Measurements from ENCODE around the gene ASTN1.

The ASTN1 gene

GRCh38 chr1:176850871-176851270 is 313.6 kb downstream of the ASTN1 start:
- DNase-seq (ENCODE audit: low read depth, low spot score): no peak
- no peak overlapping the region for H3K9ac ChIP-seq (ENCODE audit: insufficient read length)
- no peak overlapping the region for H3K27ac ChIP-seq
- TF ChIP-seq POLR2AphosphoS5 (IDR thresholded peaks at IDR 0.05; ENCODE audit: borderline replicate concordance, low read depth, low read length): no peak
- TF ChIP-seq EZH2 (IDR thresholded peaks at IDR 0.05): no peak
- no peak for TF ChIP-seq FOXP2 (optimal IDR thresholded peaks at IDR 0.05; ENCODE audit: control extremely low read depth, extremely low read length, insufficient read depth)
- no peaks in the 10 kb centered on the region for H3K36me3 ChIP-seq (ENCODE audit: insufficient read depth, low read length)
- H3K9me3 ChIP-seq (ENCODE audit: low read depth, low read length): no peaks in the 10 kb centered on the region
- H3K4me3 ChIP-seq: no peak overlapping the region

DNA sequence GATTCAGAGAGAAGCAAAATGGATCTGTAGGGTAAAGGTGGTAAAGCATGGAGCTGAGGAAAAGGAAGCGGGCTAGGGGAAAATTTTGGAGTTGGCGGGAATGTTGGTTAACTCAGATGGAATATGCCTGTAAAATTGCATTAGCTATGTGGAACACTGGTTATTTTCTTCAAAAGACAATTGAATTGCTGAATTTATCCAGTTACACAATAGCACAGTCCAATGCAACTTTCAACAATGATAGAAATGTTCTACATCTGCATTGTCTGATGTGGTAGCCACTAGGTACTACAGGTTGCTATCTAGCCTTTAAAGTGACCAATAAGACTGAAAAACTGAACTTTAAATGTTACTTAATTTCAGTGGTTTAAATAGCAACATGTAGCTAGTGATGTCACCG is 315.2 kb downstream of the ASTN1 start:
- TF ChIP-seq EZH2 (IDR thresholded peaks at IDR 0.05) (no peak), FOXP2 (optimal IDR thresholded peaks at IDR 0.05; ENCODE audit: control extremely low read depth, extremely low read length, insufficient read depth) (no peak)

DNA sequence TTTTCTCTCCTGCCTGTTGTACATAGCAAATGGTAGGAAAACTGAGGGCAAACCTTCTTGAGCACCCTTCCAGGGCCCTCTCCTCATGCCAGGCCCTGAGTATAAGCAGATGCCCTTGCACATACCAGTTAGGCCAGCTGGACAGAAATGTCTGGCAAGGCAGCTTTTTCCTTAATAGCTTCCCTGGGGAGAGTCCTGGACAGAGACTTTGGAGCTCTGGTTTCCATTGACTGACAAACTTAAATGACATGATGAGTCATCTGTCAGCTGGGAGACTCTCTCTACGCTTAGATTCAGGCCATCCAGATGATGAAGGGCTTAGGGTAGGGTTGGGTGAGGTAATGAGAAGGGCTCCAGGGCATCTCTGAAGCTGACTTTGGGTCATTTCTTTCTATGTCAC is 317.5 kb downstream of the ASTN1 start:
- H3K27ac ChIP-seq: no peak overlapping the region

More for the DNA sequence above, 315.2 kb downstream of the ASTN1 start:
- Histone ChIP-seq H3K9ac (ENCODE audit: insufficient read length) (no peak overlapping the region), H3K27ac (no peak overlapping the region), H3K36me3 (ENCODE audit: insufficient read depth, low read length) (no peaks in the 10 kb centered on the region), H3K4me3 (no peak overlapping the region), H3K9me3 (ENCODE audit: low read depth, low read length) (no peaks in the 10 kb centered on the region)
- DNase-seq (ENCODE audit: low read depth, low spot score): no peak

DNA sequence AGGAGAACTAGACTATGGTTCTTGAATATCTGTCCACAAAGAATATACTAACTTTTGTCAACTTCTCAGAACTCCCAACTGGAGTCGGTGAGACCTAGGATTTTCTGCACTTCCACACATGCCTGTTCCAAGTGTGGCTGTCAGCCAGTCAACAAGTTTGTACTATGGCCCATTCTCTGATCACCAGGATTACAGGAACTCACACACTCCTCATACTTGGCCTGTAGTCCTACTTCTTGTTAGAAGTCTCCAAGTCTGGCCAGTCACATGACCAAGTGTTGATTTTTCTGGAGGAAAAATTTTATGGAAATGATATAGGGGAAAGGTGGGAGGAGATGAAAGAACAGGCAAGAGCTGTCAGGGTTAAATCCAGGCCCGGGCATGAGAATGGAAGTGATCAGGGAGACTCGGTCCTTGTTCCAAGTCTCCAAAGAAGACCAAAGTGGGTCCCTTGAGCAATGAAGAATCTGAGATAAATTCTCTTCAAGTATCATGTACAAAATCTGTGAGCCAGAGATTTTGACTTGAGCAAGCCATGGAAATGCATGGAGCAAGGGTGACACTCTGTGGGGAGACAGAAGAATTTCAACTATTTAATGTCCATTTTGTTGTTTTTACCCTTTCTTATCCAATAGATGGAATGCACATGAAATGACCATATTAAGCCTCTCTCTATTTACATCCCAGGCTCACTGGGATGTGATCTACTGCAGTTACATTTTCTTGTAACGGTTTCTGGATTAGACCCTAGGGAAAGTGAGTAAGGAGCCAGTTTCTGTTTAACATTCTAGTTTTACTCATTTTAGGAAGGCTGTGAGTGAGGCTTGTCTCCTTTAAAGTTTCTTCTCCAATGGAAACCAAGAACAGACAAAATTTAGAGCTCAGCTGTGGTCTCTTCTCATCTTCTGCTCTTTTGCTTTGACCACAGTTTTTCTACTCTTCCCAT is 320.9 kb downstream of the ASTN1 start:
- no peak overlapping the region for H3K27ac ChIP-seq
- TF ChIP-seq FOXP2 (optimal IDR thresholded peaks at IDR 0.05; ENCODE audit: control extremely low read depth, extremely low read length, insufficient read depth): no peak
- TF ChIP-seq POLR2AphosphoS5 (IDR thresholded peaks at IDR 0.05; ENCODE audit: borderline replicate concordance, low read depth, low read length): no peak
- TF ChIP-seq EZH2 (IDR thresholded peaks at IDR 0.05): no peak
- H3K36me3 ChIP-seq (ENCODE audit: insufficient read depth, low read length): no peaks in the 10 kb centered on the region
- H3K9me3 ChIP-seq (ENCODE audit: low read depth, low read length): no peaks in the 10 kb centered on the region
- H3K9ac ChIP-seq (ENCODE audit: insufficient read length): no peak overlapping the region
- no peak overlapping the region for H3K4me3 ChIP-seq
- DNase-seq (ENCODE audit: low read depth, low spot score): no peak

More for the DNA sequence above, 317.5 kb downstream of the ASTN1 start:
- no peak overlapping the region for H3K9ac ChIP-seq (ENCODE audit: insufficient read length)
- H3K9me3 ChIP-seq (ENCODE audit: low read depth, low read length): no peaks in the 10 kb centered on the region
- TF ChIP-seq POLR2AphosphoS5 (IDR thresholded peaks at IDR 0.05; ENCODE audit: borderline replicate concordance, low read depth, low read length) (no peak), EZH2 (IDR thresholded peaks at IDR 0.05) (no peak), FOXP2 (optimal IDR thresholded peaks at IDR 0.05; ENCODE audit: control extremely low read depth, extremely low read length, insufficient read depth) (no peak)
- no peak overlapping the region for H3K4me3 ChIP-seq
- H3K36me3 ChIP-seq (ENCODE audit: insufficient read depth, low read length): no peaks in the 10 kb centered on the region
- no peak for DNase-seq (ENCODE audit: low read depth, low spot score)

DNA sequence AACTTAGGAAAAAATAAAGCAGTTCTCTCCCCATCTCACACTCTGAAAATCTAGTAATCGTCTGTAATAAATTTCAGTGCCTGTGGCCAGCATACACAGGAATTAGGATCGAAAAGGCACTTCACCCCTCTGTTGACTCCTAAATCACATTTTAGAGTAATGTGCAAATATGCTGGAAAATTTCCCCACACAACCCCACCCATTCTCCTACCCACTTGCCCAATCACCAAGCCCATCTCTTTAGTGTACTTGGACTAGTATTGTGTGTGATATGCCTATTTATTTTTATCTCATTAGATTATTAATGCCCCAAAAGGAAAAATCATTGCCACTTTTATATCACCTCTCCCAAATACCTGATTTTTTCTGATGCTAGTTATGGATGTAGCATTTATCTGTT is 323.3 kb downstream of the ASTN1 start:
- TF ChIP-seq POLR2AphosphoS5 (IDR thresholded peaks at IDR 0.05; ENCODE audit: borderline replicate concordance, low read depth, low read length): no peak
- no peak for TF ChIP-seq EZH2 (IDR thresholded peaks at IDR 0.05)
- no peak for TF ChIP-seq FOXP2 (optimal IDR thresholded peaks at IDR 0.05; ENCODE audit: control extremely low read depth, extremely low read length, insufficient read depth)
- H3K36me3 ChIP-seq (ENCODE audit: insufficient read depth, low read length): no peaks in the 10 kb centered on the region
- H3K27ac ChIP-seq: no peak overlapping the region
- H3K9me3 ChIP-seq (ENCODE audit: low read depth, low read length): no peaks in the 10 kb centered on the region
- DNase-seq (ENCODE audit: low read depth, low spot score): no peak
- H3K9ac ChIP-seq (ENCODE audit: insufficient read length): no peak overlapping the region
- H3K4me3 ChIP-seq: no peak overlapping the region

DNA sequence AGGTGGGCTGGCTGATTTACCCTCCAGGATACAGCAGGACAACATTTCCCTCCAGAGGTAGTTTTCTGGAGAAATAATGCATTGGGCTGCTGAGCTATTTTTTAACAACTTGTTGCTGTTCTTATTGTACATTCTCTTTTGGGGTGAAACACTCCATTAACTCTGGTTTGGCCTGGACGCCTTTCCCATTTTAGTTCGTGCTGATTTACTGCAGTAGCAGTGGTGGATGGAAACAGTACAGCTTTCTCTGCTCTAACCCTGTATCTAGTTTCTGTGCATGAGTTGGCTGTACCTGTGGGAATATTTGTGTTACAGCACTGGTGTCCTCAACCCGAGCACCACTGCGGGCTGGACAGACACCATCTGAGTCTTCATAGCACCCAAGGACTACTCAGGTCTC is 325.3 kb downstream of the ASTN1 start:
- H3K36me3 ChIP-seq (ENCODE audit: insufficient read depth, low read length): no peaks in the 10 kb centered on the region
- H3K27ac ChIP-seq: no peak overlapping the region
- H3K9ac ChIP-seq (ENCODE audit: insufficient read length): no peak overlapping the region
- no peak for DNase-seq (ENCODE audit: low read depth, low spot score)
- TF ChIP-seq EZH2 (IDR thresholded peaks at IDR 0.05) (no peak), FOXP2 (optimal IDR thresholded peaks at IDR 0.05; ENCODE audit: control extremely low read depth, extremely low read length, insufficient read depth) (no peak), POLR2AphosphoS5 (IDR thresholded peaks at IDR 0.05; ENCODE audit: borderline replicate concordance, low read depth, low read length) (no peak)
- H3K9me3 ChIP-seq (ENCODE audit: low read depth, low read length): no peaks in the 10 kb centered on the region
- no peak overlapping the region for H3K4me3 ChIP-seq

DNA sequence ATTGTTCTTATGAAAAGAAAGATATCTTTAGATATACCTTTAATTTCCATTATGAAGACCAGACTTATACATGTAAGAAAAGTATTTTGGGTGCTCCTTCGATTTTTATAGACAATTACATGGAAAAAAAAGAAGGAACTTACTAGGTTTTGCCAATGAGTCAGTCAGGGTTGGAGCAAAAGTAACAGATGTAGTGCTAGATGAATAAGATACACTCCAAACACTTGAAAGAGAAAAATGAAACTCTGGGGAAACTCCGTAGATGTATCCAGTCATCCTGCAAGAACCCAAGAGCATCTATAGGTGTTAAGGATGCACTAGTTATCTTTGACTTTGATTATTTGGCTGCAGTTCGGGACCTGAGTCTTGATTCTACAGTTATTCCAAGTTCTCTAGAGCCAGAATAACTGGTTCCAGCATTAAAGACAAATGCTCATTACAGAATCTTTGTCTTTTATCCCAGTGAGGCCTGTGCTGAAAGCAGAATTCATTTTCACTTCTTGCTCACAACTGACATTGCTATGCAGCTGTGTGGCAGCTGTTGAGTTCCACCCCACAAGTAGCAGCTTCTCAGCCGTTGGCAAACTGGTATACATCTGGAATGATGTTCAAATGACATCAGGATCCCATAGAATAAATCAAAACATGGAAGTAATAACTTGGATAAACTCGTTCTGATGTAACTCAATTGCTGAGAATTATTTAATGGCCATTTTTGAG is 326.1 kb downstream of the ASTN1 start:
- H3K36me3 ChIP-seq (ENCODE audit: insufficient read depth, low read length): no peaks in the 10 kb centered on the region
- H3K9ac ChIP-seq (ENCODE audit: insufficient read length): no peak overlapping the region
- no peak for DNase-seq (ENCODE audit: low read depth, low spot score)
- H3K9me3 ChIP-seq (ENCODE audit: low read depth, low read length): no peaks in the 10 kb centered on the region
- H3K4me3 ChIP-seq: no peak overlapping the region
- no peak for TF ChIP-seq EZH2 (IDR thresholded peaks at IDR 0.05)
- no peak for TF ChIP-seq POLR2AphosphoS5 (IDR thresholded peaks at IDR 0.05; ENCODE audit: borderline replicate concordance, low read depth, low read length)
- no peak for TF ChIP-seq FOXP2 (optimal IDR thresholded peaks at IDR 0.05; ENCODE audit: control extremely low read depth, extremely low read length, insufficient read depth)
- no peak overlapping the region for H3K27ac ChIP-seq

DNA sequence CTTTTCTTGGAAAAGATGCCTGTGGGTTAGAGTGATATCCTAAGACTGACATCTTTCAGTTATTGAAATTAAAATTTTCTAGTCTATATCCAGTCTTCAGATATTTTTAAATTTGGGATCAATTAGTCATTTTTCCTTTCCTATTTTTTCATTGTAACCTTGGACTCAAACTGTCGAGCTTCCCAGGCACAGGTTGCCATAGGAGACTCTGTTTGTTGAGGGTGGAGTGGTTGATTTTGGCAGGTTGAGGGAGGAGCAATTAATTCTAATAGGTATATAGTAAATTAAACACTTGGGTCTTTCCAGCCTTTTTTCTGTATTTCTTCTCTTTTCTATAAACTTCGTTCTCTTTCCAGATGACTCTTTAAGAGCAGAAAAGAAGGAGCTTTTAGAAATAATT is 326.8 kb downstream of the ASTN1 start:
- TF ChIP-seq POLR2AphosphoS5 (IDR thresholded peaks at IDR 0.05; ENCODE audit: borderline replicate concordance, low read depth, low read length): no peak
- TF ChIP-seq FOXP2 (optimal IDR thresholded peaks at IDR 0.05; ENCODE audit: control extremely low read depth, extremely low read length, insufficient read depth): no peak
- TF ChIP-seq EZH2 (IDR thresholded peaks at IDR 0.05): no peak
- no peak overlapping the region for H3K9ac ChIP-seq (ENCODE audit: insufficient read length)
- no peak for DNase-seq (ENCODE audit: low read depth, low spot score)

More for the DNA sequence above, 326.8 kb downstream of the ASTN1 start:
- Histone ChIP-seq H3K36me3 (ENCODE audit: insufficient read depth, low read length) (no peaks in the 10 kb centered on the region), H3K4me3 (no peak overlapping the region), H3K27ac (no peak overlapping the region), H3K9me3 (ENCODE audit: low read depth, low read length) (no peaks in the 10 kb centered on the region)
